Activated naive CD8-positive, alpha-beta T cell treated with anti-CD3 and anti-CD28 coated beads for 36 hours (primary cell): Measurements from ENCODE around the gene UPF2. TPM values are rescaled to one million over a fixed set of nuclear protein-coding genes. Genes with fewer than 3 reads are reported as not detected.

Experiments used
- DNase-seq: peaks from one replicate; pipeline ENCODE4 v3.0.0; 2021
- H3K27ac Mint-ChIP-seq: one replicate; pipeline ENCODE4 v1.8.0; 2022; ENCODE audit warnings: mild to moderate bottlenecking, moderate library complexity, mixed read lengths
- H3K27me3 Mint-ChIP-seq: one replicate; pipeline ENCODE4 v1.8.0; 2022; ENCODE audit warnings: mild to moderate bottlenecking, mixed read lengths
- H3K36me3 Mint-ChIP-seq: one replicate; pipeline ENCODE4 v1.8.0; 2021; ENCODE audit warnings: mild to moderate bottlenecking, mixed read lengths
- H3K4me1 Mint-ChIP-seq: one replicate; pipeline ENCODE4 v1.8.0; 2021; ENCODE audit warnings: mixed read lengths
- H3K4me3 Mint-ChIP-seq: one replicate; pipeline ENCODE4 v1.8.0; 2022; ENCODE audit warnings: mild to moderate bottlenecking, moderate library complexity, mixed read lengths
- H3K9me3 Mint-ChIP-seq: one replicate; pipeline ENCODE4 v1.8.0; 2022; ENCODE audit warnings: mixed read lengths
- total RNA-seq, 2 experiments: library from RNA; stranded (reverse); gene quantifications; one replicate each; pipeline ENCODE4 v1.2.3, GENCODE V29; 2021

UPF2 gene
- total RNA-seq, 2 experiments from 2014 or later = 35.8 to 38.2 TPM

DNA sequence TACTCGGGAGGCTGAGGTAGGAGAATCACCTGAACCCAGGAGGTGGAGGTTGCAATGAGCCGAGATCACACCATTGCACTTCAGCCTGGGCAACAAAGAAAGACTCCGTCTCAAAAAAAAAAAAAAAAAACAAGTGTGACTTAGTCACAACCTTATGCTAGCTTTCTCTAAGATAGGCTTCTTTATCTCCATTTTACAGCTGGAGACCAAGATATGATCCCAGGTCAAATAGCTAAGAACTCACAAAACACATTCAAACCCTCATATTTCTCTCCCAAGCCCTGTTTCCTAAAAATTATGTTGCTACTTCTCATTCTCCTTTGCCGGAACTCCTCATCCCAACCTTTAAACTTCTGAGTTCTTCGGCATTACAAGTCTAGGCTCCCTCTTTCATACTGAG lies 13.1 kb upstream of the UPF2 start:
- no peaks in the 10 kb centered on the region for H3K4me1 Mint-ChIP-seq
- peaks cover 2% of the 10 kb centered on the region for H3K9me3 Mint-ChIP-seq
- H3K36me3 Mint-ChIP-seq = no peaks in the 10 kb centered on the region
- no peak overlapping the region for H3K27ac Mint-ChIP-seq
- no peaks in the 10 kb centered on the region for H3K27me3 Mint-ChIP-seq
- DNase-seq = no peak
- H3K4me3 Mint-ChIP-seq = no peak overlapping the region

DNA sequence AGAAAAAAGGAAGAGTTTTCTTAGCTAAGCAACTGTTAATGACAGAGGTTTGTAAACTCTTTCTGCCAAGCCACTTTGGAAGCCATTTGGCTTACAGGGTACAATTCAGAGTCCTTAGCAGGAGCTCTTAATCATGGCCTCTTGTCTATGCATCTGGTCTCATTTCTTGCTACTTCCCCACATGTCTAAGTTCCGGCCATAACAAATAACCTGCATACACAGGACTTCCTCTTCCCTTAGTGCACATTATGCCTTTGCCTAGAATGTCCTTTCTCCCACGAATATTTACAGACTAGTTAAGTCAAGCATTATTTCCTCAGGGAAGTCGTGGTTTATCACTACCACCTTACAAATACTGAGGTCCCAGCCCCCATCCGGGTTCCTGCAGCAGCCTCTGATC lies 8.6 kb upstream of the UPF2 start:
- Mint-ChIP-seq H3K36me3 (no peaks in the 10 kb centered on the region), H3K4me3 (no peak overlapping the region), H3K9me3 (no peaks in the 10 kb centered on the region), H3K4me1 (no peaks in the 10 kb centered on the region), H3K27me3 (no peaks in the 10 kb centered on the region), H3K27ac (no peak overlapping the region)
- no peak for DNase-seq

DNA sequence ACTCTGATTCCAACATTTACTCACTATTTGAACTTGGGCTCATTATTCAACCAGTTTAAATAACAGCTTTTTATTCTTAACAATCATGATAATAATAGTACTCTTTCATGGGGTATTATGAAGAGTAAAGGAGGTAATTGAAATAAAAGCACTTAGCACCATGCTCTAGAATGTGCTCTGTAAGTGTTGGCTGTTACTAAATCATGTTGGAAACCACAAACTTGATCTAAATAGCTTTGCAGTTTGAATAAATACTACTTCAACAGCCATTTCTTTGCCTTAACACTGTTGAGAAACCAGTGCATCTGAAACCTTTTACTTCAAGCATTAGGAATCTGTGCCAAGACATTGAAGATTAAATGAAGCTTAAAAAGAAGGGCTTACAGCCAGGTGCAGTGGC lies 7.9 kb upstream of the UPF2 start:
- Mint-ChIP-seq H3K4me1 (no peaks in the 10 kb centered on the region), H3K36me3 (no peaks in the 10 kb centered on the region), H3K27me3 (no peaks in the 10 kb centered on the region), H3K9me3 (no peaks in the 10 kb centered on the region), H3K4me3 (no peak overlapping the region), H3K27ac (no peak overlapping the region)
- no peak for DNase-seq

DNA sequence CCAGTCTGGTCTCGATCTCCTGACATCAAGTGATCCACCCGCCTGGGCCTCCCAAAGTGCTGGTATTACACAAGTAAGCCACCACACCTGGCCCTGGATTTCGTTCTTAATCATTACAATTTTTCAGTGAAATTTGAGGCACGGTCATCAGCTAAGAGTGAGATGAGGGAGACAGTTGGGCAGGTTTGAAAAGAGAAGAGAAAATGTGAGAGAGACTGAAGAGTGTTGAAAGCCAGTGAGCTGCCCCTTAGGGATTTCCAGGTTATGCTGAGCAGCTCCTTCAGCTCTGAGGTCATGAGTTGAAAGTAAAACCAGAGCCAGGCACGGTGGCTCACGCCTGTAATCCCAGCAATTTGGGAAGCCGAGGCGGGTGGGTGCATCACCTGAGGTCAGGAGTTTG lies 5.9 kb upstream of the UPF2 start:
- H3K4me3 Mint-ChIP-seq = no peak overlapping the region
- no peaks in the 10 kb centered on the region for H3K9me3 Mint-ChIP-seq
- no peaks in the 10 kb centered on the region for H3K27me3 Mint-ChIP-seq
- no peak for DNase-seq
- H3K4me1 Mint-ChIP-seq = peaks cover 4% of the 10 kb centered on the region
- no peak overlapping the region for H3K27ac Mint-ChIP-seq
- no peaks in the 10 kb centered on the region for H3K36me3 Mint-ChIP-seq

DNA sequence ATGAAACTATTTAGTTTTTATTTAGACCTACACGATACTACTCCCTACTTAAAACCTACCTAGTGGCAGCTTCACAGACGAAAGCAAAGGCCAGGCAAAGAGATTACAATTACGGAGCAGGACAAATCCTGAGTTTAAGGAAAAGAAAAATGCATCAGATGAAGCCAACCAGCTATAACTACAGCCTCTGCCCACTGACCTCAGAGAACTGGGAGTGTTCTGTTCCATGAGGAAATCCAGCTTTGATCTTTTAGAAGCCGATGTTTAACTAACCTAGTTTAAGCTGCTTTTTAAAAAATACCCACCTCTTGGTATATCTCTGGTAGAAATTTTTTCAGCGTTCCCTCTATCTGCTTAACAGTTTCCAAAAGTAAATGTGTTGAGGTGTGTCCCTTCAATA lies 3.0 kb upstream of the UPF2 start:
- Mint-ChIP-seq H3K4me3 (no peak overlapping the region), H3K4me1 (peaks cover 17% of the 10 kb centered on the region), H3K9me3 (no peaks in the 10 kb centered on the region), H3K27ac (no peak overlapping the region), H3K27me3 (no peaks in the 10 kb centered on the region), H3K36me3 (peaks cover 7% of the 10 kb centered on the region)
- DNase-seq = no peak

DNA sequence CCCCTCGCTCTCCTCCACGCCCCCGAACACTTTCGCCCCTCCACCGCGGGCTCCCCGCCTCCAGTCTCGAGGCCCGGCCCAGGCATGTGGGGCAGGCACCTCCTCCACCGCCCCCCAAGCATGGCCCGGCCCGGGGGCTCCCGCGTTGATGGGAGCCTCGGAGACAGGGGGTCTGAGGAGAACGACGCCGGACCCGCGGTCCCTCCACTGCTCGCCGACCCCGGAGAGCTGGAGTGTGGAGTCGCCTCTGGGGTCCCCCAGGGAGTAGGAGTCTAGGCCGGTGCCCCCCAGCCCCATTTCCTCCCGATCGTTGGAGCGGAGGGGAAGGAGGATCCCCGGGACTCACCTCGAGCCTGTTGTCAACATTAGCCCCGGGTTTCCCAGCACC lies 206 bp downstream of the UPF2 start:
- Mint-ChIP-seq H3K36me3 (peaks cover 22% of the 10 kb centered on the region), H3K27me3 (no peaks in the 10 kb centered on the region), H3K4me3 (peak overlapping the region; percentile 99), H3K9me3 (no peaks in the 10 kb centered on the region), H3K27ac (peak overlapping the region; percentile 100), H3K4me1 (peaks cover 29% of the 10 kb centered on the region)
- DNase-seq = peak; percentile 73

DNA sequence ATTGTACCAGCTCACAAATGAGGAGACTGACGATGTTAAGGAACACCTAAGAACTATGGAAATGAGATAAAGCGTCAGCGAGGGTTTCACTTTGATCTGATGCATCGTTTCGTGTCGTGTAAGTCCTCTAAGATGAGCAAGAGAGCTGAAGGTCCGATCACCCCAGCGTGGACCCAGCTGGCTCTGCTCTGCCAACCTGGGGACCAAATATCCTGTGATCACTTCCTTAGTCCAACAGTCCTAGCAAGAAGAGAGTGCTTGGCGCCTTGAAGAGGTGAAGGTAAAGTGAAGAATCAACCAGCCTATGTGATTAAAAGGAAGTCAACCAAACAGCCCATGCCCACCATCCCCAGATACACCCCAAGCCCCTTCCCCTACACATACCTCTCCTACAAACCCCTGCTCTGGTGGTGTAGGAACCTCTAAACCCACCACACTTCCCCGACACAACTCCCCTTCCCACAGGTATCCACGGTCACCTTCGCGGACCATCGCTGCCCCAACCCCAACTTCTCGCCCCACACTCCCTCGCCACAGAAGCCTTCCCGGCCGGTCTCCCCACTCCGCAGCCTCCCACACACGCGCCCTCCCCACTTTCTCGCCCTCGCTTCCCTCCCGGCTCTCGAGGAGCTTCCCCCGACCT lies 722 bp downstream of the UPF2 start:
- DNase-seq = peak; percentile 35
- H3K27me3 Mint-ChIP-seq = no peaks in the 10 kb centered on the region
- peaks cover 22% of the 10 kb centered on the region for H3K36me3 Mint-ChIP-seq
- peak overlapping the region; percentile 100 for H3K27ac Mint-ChIP-seq
- no peaks in the 10 kb centered on the region for H3K9me3 Mint-ChIP-seq
- peaks cover 29% of the 10 kb centered on the region for H3K4me1 Mint-ChIP-seq
- peak overlapping the region; percentile 99 for H3K4me3 Mint-ChIP-seq

DNA sequence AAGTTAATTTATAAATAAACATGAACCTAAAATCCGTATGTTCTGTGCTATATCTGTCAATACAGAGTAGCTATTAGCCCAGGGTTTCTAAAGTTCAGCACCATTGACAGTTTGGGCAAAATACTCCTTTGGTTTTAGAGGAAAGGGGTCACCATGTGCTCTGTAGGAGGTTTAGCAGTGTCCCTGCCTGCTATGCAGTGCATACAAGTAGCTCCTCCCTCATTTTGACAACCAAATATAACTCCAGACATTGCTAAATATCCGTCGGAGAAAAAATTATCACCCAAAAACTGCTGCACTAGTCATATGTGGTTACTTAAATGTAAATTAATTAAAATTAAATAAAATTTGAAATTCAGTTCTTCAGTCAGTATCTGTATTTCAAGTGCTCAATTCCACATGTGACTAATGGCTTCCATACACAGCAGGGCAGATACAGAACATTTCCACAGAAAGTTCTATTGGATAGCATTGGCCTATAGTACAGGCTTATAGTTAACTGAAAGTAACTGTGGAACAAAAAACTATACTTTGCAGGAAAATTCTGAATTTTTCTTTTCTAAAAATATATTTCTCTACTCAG lies 6.4 kb downstream of the UPF2 start:
- H3K4me3 Mint-ChIP-seq = no peak overlapping the region

DNA sequence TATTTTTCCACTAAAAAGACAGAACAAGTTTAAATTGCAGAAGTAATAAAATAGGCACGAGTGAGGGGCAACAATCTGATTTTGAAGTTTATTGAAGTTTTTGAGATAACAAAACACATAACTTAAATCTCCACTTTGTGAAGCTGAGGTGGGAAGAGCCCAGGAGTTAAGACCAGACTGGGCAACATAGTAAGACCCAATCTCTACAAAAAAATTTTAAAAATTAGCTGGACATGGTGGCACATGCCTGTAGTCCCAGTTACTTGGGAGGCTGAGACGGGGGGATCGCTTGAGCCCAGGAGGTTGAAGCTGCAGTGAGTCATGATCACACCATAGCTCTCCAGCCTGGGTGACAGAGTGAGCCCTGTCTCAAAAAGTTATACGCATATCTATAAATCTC lies 11.2 kb downstream of the UPF2 start:
- no peak for DNase-seq
- no peaks in the 10 kb centered on the region for H3K9me3 Mint-ChIP-seq
- no peaks in the 10 kb centered on the region for H3K27me3 Mint-ChIP-seq
- H3K36me3 Mint-ChIP-seq = peaks cover 40% of the 10 kb centered on the region
- H3K4me3 Mint-ChIP-seq = no peak overlapping the region
- H3K27ac Mint-ChIP-seq = no peak overlapping the region
- H3K4me1 Mint-ChIP-seq = peaks cover 11% of the 10 kb centered on the region

More for the DNA sequence above, 6.4 kb downstream of the UPF2 start:
- peaks cover 37% of the 10 kb centered on the region for H3K36me3 Mint-ChIP-seq
- DNase-seq = no peak
- no peak overlapping the region for H3K27ac Mint-ChIP-seq
- H3K9me3 Mint-ChIP-seq = no peaks in the 10 kb centered on the region
- peaks cover 20% of the 10 kb centered on the region for H3K4me1 Mint-ChIP-seq
- H3K27me3 Mint-ChIP-seq = no peaks in the 10 kb centered on the region

DNA sequence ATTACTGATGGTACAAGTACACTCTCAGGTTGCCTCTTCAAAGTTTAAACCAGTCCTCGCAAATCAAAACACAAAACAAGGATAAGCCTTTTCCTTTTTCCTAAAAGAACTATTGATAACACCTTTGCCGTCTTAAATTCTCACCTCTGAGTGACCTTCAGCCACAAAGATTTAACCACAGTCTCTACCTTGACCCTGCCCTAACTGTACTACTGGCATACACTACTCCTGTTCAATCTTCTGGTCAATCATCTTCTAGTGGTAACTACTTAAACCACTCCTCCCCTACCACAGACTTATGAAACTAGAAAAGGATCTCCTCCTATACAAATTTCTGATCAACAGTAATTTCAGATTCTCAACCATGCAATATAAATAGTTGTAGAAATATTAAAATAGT lies 15.1 kb downstream of the UPF2 start:
- Mint-ChIP-seq H3K36me3 (peaks cover 33% of the 10 kb centered on the region), H3K4me1 (peaks cover 24% of the 10 kb centered on the region)

DNA sequence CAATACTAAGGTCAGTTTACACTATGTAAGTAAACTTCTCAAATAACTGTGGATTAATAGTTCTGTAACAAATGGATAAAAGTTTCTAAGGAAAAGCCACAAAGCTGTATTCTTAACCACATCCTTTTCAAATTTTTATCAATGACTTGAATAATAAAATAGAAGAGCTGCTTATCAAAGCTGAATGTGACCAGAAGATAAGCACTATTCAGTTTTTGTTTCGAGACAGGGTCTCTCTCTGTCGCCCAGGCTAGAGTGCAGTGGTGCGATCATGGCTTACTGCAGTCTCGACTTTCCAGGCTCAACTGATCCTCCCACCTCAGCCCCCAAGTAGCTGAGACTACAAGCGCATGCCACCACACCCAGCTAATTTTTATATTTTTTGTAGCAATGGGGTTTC lies 17.0 kb downstream of the UPF2 start:
- H3K27me3 Mint-ChIP-seq = no peaks in the 10 kb centered on the region
- H3K4me1 Mint-ChIP-seq = peaks cover 25% of the 10 kb centered on the region
- no peak overlapping the region for H3K4me3 Mint-ChIP-seq
- H3K9me3 Mint-ChIP-seq = no peaks in the 10 kb centered on the region
- H3K27ac Mint-ChIP-seq = no peak overlapping the region
- no peak for DNase-seq
- peaks cover 25% of the 10 kb centered on the region for H3K36me3 Mint-ChIP-seq

More for the DNA sequence above, 15.1 kb downstream of the UPF2 start:
- Mint-ChIP-seq H3K9me3 (no peaks in the 10 kb centered on the region), H3K4me3 (no peak overlapping the region), H3K27ac (no peak overlapping the region), H3K27me3 (no peaks in the 10 kb centered on the region)
- DNase-seq = no peak

DNA sequence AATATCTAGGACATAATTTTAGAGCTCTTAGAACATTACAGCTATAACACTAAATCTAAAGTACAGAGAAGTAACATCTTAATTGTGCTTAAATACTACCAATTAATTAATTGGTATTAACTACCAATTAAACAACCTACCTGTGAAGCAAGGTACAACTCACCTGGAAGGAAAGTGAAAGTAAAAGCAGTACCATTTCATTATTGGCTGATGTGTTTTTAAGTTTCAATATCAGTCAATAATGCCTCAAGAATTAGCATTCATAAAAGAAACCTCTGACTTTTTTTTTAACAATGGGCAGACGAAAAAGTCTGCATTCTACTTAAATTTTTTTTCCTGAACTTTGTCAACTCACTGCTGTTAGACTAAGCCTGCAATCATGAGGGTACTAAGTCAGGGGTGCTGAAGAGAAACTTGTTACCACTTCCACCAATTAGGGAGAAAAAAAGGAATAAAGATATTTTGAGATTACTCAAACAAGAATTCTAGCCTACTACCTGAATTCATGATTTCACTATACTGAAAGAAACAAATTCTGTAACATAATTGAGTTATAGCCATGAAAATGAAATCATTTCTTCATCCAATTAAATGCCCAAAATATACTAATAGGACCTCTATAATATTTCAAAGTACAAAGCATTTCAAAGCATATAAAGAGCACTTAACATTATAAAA lies 19.9 kb downstream of the UPF2 start:
- no peak overlapping the region for H3K4me3 Mint-ChIP-seq
- H3K4me1 Mint-ChIP-seq = peaks cover 26% of the 10 kb centered on the region
- no peaks in the 10 kb centered on the region for H3K27me3 Mint-ChIP-seq
- no peak for DNase-seq
- peaks cover 14% of the 10 kb centered on the region for H3K36me3 Mint-ChIP-seq
- H3K9me3 Mint-ChIP-seq = no peaks in the 10 kb centered on the region
- peak overlapping the region; percentile 63 for H3K27ac Mint-ChIP-seq

DNA sequence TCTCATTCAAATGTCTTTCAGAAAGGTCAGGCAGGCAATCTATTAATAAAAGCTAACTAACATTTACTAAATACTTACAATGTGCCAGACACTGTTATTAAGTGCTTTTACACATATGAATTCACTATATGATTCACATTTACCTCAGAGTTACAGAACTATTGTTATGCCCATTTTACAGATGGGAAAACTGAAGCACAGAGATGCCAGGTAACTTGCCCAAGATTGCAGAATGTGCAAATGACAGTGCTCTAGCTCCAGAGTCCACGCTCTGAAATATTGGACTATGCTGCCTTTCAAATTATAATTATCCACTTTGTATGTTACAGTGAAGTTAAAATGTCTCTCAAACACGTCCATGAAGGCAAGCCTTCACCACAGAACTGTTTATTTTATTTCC lies 22.0 kb downstream of the UPF2 start:
- H3K27me3 Mint-ChIP-seq = no peaks in the 10 kb centered on the region
- DNase-seq = no peak
- H3K36me3 Mint-ChIP-seq = peaks cover 6% of the 10 kb centered on the region
- peaks cover 22% of the 10 kb centered on the region for H3K4me1 Mint-ChIP-seq
- H3K4me3 Mint-ChIP-seq = no peak overlapping the region
- no peak overlapping the region for H3K27ac Mint-ChIP-seq
- H3K9me3 Mint-ChIP-seq = no peaks in the 10 kb centered on the region

DNA sequence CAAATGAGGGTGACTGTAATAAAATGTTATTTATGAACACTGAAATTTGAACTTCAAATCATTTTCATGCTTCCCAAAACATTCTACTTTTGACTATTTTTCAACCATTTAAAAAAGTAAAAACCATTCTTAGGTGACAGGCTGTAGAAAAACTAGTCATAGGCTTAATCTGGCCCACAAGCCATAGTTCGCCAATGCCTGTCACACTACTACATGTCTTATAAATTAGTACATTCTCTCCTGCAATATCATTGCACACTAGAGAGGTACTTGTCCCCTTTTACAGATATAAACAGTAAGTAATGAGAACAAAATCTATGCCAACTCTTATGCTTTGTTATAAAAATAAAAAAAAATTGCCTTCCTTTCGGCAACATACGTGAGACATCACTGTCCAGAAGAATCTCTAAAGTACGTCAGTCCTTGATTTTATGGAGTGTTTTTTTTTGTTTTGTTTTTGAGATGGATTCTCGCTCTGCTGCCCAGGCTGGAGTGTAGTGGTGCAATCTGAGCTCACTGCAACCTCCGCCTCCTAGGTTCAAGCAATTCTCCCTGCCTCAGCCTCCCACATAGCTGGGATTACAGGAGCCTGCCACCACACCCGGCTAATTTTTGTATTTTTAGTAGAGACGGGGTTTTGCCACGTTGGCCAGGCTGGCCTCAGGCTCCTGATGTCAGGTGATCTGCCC lies 23.2 kb downstream of the UPF2 start:
- H3K9me3 Mint-ChIP-seq = no peaks in the 10 kb centered on the region
- no peak for DNase-seq
- no peak overlapping the region for H3K4me3 Mint-ChIP-seq
- no peaks in the 10 kb centered on the region for H3K27me3 Mint-ChIP-seq
- peaks cover 6% of the 10 kb centered on the region for H3K36me3 Mint-ChIP-seq
- H3K4me1 Mint-ChIP-seq = peaks cover 22% of the 10 kb centered on the region
- no peak overlapping the region for H3K27ac Mint-ChIP-seq

DNA sequence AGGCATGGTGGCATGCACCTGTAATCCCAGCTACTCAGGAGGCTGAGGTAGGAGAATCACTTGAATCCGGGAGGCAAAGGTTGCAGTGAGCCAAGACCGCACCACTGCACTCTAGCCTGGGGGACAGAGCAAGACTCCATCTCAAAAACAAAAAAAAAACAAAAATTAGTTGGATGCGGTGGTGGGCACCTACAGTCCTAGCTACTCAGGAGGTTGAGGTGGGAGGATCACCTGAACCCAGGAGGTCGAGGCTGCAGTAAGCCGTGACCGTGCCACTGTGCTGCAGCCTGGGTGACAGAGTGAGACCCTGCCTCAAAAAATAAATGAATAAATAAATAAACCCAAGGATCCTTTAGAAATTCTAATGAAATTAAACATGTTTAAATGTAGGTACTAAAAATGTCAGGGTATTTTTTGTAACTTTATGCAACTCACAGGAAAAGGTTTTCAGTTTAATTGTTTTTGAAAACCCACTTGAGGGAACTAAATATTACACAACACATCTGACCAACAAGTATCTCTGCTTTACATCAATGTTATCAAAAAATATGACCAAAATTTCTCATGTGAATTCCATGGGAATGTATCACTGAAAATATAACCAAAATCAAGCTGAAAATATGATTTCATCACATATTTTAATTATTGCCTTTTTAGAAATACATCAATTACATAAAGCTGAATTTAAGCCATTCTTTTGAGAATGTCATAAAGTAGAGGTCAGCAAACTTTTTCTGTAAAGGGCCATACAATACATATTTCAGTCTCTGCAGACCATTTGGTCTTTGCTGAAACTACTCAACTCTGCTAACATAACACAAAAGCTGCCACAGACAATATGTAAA lies 23.9 kb downstream of the UPF2 start:
- no peak overlapping the region for H3K4me3 Mint-ChIP-seq
- no peak overlapping the region for H3K27ac Mint-ChIP-seq

More for the DNA sequence above, 23.9 kb downstream of the UPF2 start:
- Mint-ChIP-seq H3K4me1 (peaks cover 18% of the 10 kb centered on the region), H3K9me3 (no peaks in the 10 kb centered on the region), H3K36me3 (peaks cover 6% of the 10 kb centered on the region), H3K27me3 (no peaks in the 10 kb centered on the region)
- no peak for DNase-seq
